Mesodermal cell (in vitro differentiated cells): ENCODE data around the gene GABBR1.

Experiments used
- H3K27ac ChIP-seq: 2 replicates; pipeline ENCODE4 v1.7.0; 2013; ENCODE audit warnings: mild to moderate bottlenecking, low read depth, low read length, moderate library complexity; ENCODE audit not compliant: severe bottlenecking
- H3K36me3 ChIP-seq: 2 replicates; pipeline ENCODE4 v1.7.1; 2013; ENCODE audit warnings: mild to moderate bottlenecking, low read length, moderate library complexity; ENCODE audit not compliant: control insufficient read depth, insufficient read depth
- H3K4me1 ChIP-seq: one replicate; pipeline ENCODE4 v1.7.1; 2013; ENCODE audit warnings: mild to moderate bottlenecking, low read length; ENCODE audit not compliant: insufficient read depth, control insufficient read depth, poor library complexity, severe bottlenecking
- H3K4me3 ChIP-seq: 2 replicates; pipeline ENCODE4 v1.7.0; 2013; ENCODE audit warnings: low read length, control low read depth, mild to moderate bottlenecking; ENCODE audit not compliant: insufficient read depth, poor library complexity, severe bottlenecking; ENCODE audit errors: extremely low read depth
- H3K9me3 ChIP-seq: 2 replicates; pipeline ENCODE4 v1.7.1; 2013; ENCODE audit warnings: mild to moderate bottlenecking, low read length, moderate library complexity; ENCODE audit not compliant: control insufficient read depth
- WGBS, 2 experiments: methylation state at CpG; one replicate each; pipeline ENCODE4 v1.1.5; 2013; ENCODE audit warnings: missing lambda C conversion rate in 2 of 2; ENCODE audit not compliant: insufficient coverage in 2 of 2; 5-methylcytosine and 5-hydroxymethylcytosine counted together

Gene GABBR1

DNA sequence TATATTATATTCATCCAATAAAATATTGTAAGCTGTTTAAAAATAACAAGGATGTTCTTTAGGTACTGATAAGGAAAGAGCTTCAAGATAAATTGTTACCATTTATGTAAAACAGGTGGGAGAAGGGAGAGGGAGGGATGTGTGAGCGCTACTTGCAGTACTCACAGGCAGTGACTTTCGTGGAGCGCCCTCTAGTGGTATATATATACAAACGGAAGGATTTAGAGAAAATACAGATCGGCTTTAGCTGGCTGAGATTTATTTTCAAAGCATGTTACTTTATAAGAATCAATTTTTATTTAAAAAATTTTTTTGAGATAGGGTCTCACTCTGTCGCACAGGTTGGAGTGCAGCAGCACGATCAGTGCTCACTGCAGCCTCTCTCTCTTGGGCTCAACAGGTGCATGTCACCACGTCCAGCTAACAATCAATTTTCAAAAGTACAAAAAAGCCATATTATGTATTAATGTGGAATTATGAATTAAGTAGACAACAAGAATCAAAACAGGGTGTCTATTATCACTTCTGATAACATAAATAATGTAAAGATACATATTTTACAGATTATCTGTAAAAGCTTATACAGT, 20.6 kb upstream of the GABBR1 start:
- Histone ChIP-seq H3K9me3 (no peaks in the 10 kb centered on the region), H3K36me3 (no peaks in the 10 kb centered on the region), H3K27ac (no peak overlapping the region), H3K4me3 (no peak overlapping the region), H3K4me1 (peaks cover 12% of the 10 kb centered on the region)
- 0 to 20% methylated on average over 1 to 2 of the region's 8 CpGs for WGBS, 2 experiments

DNA sequence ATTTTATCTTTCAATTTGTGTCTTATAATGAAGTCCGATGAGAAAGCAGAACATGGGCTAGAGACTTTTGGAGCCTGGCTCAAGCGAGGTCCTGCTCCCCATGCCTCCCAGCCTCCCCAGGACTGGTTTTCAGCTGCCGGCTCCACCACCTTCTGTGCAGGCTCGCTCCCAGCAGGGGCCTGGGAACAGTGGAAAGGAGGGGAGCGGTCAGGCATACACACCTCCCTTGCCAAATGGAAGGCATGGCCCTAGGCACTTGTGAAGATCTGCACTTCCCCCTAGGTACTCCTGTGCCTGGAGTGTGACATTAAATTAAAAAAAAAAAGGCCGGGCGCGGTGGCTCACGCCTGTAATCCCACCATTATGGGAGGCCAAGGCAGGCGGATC, 19.2 kb upstream of the GABBR1 start:
- no peaks in the 10 kb centered on the region for H3K9me3 ChIP-seq
- 88 to 95% methylated on average over 7 to 8 of the region's 10 CpGs for WGBS, 2 experiments
- H3K27ac ChIP-seq: no peak overlapping the region
- H3K4me1 ChIP-seq: peaks cover 12% of the 10 kb centered on the region
- no peaks in the 10 kb centered on the region for H3K36me3 ChIP-seq
- no peak overlapping the region for H3K4me3 ChIP-seq

DNA sequence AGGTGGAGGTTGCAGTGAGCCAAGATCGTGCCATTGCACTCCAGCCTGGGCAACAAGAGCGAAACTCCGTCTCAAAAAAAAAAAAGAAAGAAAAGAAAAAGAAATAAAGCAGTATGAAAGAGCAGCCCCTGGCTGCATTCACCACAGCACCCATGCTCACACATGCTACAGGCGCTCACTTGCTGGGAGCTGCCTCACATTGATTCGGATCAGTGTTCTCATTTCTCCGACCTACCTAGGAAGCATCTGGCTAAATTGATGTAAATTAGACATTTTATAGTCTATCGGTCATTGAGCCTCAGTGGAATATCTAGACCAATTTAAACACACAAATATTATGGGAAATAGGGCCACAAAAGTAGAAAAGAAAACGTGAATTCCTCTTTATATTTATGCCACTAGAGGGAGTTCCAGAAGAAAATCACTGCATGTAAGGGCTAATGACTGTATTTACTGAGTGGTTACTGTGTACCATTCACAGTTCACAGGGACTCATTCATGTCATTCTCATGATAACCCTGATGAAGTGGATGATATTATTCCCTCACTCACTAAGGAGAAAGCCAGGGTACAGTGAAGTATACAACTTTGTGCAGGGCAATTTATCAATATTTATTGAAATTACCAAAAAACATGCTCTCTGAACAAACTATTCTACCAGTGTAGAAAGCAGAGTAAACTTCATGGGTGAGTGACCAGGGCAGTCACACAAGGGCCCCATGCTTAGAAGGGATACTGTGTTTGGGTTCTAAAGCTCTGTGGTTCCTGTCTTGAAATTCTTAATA, 18.6 kb upstream of the GABBR1 start:
- Histone ChIP-seq H3K4me1 (peaks cover 8% of the 10 kb centered on the region), H3K4me3 (no peak overlapping the region), H3K36me3 (no peaks in the 10 kb centered on the region), H3K27ac (no peak overlapping the region), H3K9me3 (no peaks in the 10 kb centered on the region)
- 89 to 100% methylated on average over 1 to 3 of the region's 8 CpGs for WGBS, 2 experiments

DNA sequence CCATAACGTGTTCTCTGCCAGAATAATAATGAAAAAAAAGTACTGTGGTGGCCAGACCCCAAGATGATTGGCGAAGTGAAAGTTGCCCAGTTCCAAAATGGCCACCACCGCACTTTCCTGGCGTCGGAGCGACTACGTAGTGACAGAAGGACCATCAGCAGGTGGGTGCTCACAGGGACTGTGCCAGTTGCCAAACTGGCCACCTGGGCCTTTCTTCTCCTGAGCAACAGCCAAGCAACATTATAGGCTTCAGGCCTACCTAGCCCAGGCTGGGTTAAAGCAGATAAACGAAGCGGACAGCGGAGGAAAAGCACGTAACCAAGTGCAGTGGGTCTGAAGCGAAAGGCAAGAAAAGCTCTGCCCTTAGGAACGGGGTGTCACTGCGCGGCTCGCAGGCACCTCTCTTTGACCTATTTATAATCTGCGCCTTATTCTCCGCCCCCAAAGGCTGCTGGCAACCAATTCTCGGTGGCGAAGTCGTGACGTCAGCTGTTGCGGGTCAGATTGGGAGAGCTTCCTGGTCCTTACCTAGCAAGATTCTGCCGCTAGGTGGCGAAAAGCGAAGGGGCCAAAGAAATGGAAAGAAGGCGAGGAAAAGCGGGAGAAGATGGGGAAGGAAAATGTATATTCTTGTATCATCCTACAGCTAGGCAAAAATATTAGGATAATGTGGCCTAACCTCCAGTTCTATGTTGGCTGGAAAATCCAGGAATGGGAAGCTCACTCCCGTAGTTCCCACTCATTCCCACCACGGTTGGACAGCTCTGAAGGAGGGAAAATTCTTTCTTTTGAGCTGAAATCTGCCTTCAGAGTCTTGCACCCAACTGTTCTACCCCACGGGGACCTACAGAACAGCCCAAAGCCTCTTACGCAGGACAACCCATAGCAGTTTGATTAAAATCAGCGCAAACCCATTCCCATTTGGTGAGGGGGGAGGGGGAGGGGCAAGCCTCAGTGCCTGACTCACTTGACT, 17.0 kb upstream of the GABBR1 start:
- H3K27ac ChIP-seq: no peak overlapping the region
- H3K36me3 ChIP-seq: no peaks in the 10 kb centered on the region
- no peaks in the 10 kb centered on the region for H3K9me3 ChIP-seq
- WGBS, 2 experiments: 6 to 7% methylated on average over 18 to 25 of the region's 33 CpGs
- H3K4me3 ChIP-seq: peak overlapping the region; percentile 23
- H3K4me1 ChIP-seq: peaks cover 3% of the 10 kb centered on the region

DNA sequence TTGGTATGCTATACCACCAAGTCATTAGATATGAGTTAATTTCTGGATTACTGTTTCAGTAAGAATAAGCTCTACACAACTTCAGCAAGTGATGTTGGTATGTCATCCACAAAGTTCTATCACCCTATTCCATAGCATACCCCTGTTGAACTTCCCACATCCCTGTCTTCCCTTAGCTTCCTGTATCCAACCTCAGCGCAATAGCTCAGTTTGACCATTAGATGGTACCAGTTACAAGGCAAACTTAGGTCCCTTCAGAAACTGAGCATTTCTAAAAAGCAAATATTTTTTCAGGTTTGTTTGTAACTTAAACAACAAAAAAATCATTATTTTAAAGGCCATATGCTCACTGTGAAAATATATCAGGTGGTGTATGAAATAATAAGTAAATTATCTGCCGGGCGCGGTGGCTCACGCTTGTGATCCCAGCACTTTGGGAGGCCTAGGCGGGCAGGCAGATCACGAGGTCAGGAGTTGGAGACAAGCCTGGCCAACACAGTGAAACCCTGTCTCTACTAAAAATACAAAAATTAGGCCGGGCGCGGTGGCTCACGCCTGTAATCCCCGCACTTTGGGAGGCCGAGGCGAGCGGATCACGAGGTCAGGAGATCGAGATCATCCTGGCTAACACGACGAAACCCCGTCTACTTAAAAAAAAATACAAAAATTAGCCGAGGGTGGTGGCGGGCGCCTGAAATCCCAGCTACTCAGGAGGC, 15.1 kb upstream of the GABBR1 start:
- H3K9me3 ChIP-seq: no peaks in the 10 kb centered on the region
- no peak overlapping the region for H3K4me3 ChIP-seq
- H3K36me3 ChIP-seq: no peaks in the 10 kb centered on the region
- H3K4me1 ChIP-seq: peaks cover 3% of the 10 kb centered on the region
- H3K27ac ChIP-seq: no peak overlapping the region
- WGBS, 2 experiments: 84 to 91% methylated on average over 21 to 23 of the region's 23 CpGs

DNA sequence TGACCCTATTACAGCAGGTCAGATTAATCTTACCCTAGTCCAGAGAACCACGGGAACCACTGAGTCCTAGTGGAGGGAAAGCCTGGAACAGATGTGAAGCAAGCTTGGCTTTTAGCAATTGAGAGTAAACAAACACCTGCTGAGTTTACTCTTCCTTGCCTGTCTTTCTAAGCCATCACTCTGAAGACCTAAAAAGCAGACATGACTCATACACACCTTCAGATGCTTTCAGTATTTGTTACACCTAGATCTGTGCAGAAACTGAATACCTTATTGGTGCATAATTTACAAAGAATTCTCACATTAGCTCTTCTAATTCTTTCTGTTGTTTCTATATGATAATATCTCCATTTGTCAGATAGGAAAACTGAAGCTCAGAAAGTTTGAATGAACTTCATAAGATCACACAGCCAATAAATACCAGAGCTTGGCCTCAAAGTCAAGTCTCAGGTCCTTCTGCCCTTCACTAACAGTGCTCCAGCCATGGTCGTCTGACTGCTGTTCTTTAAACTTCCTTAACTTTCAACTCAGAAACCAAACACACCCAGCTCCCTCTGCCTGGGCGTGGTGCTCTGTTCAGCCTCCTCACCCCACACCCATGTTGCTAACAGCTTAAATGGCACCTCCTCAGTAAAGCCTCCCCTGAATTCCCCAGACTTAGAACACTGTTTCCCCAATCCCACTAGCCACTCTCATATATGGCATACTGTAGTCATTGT, 8.6 kb upstream of the GABBR1 start:
- H3K4me3 ChIP-seq: no peak overlapping the region
- no peaks in the 10 kb centered on the region for H3K4me1 ChIP-seq
- no peaks in the 10 kb centered on the region for H3K9me3 ChIP-seq
- no peaks in the 10 kb centered on the region for H3K36me3 ChIP-seq
- WGBS, 2 experiments: 56 to 57% methylated on average over 3 of the region's 3 CpGs
- no peak overlapping the region for H3K27ac ChIP-seq

DNA sequence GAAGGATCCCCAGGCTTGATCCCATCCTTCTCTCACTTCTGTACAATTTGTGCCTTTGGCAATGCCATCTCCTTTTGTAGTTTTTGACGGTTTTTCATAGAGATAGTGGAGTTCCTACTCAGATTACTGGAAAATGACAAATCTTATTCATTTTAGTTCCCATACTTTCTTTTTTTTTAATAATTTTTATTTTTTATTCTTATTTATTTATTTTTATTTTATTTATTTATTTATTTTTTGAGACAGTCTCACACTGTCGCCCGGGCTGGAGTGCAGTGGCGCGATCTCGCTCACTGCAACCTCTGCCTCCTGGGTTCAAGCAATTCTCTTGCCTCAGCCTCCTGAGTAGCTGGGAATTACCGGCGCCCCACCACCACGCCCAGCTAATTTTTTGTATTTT, 4.3 kb upstream of the GABBR1 start:
- Histone ChIP-seq H3K27ac (no peak overlapping the region), H3K9me3 (no peaks in the 10 kb centered on the region), H3K4me3 (no peak overlapping the region), H3K36me3 (no peaks in the 10 kb centered on the region), H3K4me1 (no peaks in the 10 kb centered on the region)
- 89 to 96% methylated on average over 4 to 8 of the region's 9 CpGs for WGBS, 2 experiments

DNA sequence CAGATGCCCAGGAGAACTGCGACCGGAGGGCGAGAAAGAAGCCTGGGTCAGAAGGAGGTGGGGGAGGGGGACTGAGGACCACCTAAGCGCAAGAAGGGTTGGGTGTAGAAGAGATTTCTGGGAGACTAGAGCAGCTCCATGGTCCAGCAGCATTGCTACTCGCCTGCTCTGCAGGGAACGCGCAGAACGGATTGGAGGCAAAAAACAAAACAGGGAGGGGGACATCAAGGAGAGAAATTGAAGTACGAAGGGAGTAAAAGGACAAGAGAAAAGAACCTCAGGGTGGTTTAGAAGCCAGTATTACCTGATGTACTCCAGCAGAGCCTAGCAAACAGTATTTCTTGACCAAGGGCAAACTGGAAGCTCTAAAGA, 537 bp upstream of the GABBR1 start:
- peak overlapping the region; percentile 74 for H3K4me3 ChIP-seq
- no peaks in the 10 kb centered on the region for H3K9me3 ChIP-seq
- H3K27ac ChIP-seq: peak overlapping the region; percentile 47
- peaks cover 10% of the 10 kb centered on the region for H3K36me3 ChIP-seq
- H3K4me1 ChIP-seq: peaks cover 29% of the 10 kb centered on the region
- 0 to 2% methylated on average over 7 to 9 of the region's 9 CpGs for WGBS, 2 experiments

DNA sequence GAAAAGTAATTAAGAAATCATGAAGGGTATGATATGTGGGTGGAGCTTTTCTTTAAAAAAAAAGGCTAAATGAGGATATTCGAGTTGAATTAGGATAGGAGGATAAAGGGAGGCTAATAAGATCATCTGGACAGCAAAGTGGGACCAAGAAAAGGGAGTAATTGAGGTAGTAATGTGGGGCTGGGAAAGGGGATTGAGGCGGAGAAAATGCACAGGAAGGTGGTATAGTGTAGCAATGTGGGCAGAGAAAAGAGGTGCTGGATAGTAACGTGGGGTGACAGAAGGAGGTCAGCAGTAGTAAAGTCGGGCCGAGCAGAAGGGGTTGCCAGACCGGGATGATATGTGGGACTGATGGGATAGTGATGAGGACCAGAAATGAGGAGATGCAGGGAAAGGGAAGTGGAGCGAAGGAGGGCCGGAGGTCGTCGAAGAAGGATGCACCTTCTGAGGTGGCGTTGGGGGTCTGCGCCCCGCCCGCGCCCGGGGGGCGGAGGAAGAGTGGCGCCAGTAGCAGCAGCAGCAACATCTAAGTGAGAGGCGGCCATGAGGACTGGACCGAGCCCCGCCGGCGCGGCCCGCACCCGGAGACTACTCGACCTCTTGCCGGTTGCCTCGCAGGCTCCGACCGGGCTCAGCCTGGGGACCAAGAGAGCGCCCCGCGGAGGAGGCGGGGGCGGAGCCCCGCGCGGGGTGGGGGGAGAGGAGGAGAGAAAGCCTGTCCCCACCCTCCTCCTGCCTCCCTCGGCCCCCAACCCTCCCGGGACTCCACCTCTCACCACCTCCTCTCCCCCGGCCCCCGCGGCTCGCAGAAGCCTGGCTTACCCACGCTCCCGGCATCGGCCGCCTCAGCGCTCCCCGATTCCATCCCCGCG, 887 bp downstream of the GABBR1 start:
- Histone ChIP-seq H3K4me1 (peaks cover 33% of the 10 kb centered on the region), H3K4me3 (peak overlapping the region; percentile 74), H3K27ac (peak overlapping the region; percentile 47), H3K9me3 (no peaks in the 10 kb centered on the region), H3K36me3 (peaks cover 10% of the 10 kb centered on the region)
- 2% methylated on average over 12 to 24 of the region's 53 CpGs for WGBS, 2 experiments
